Breast epithelium (tissue), 4 donors: ENCODE results near the gene GABPB2. TPM values are rescaled to one million over a fixed set of nuclear protein-coding genes. Genes with fewer than 3 reads are reported as not detected.
A peak's percentile ranks its signal among the peaks of the same experiment; 100 is the strongest.

Source experiments
- DNase-seq, 2 donors: peaks; one replicate each; pipeline ENCODE4 v3.0.0-alpha.2; 2019; ENCODE audit warnings: low spot score in 2 of 2
- H3K27ac ChIP-seq, 2 donors: fragments of 200-600 bp; sonication (generic) in 1 of 2; one replicate each; pipeline ENCODE4 v1.5.1; 2016 to 2019; ENCODE audit warnings: mild to moderate bottlenecking in 1 of 2
- H3K27me3 ChIP-seq, 2 donors: fragments of 200-600 bp; sonication (generic) in 1 of 2; one replicate each; pipeline versions ENCODE4 v1.5.1 to v1.6.0; 2017 to 2019; ENCODE audit warnings: control low read depth in 1 of 2, mild to moderate bottlenecking in 1 of 2
- H3K36me3 ChIP-seq: fragments of 200-600 bp; one replicate; pipeline ENCODE4 v1.5.1; 2019
- H3K4me1 ChIP-seq, 2 donors: fragments of 200-600 bp; sonication (generic); one replicate each; pipeline ENCODE4 v1.5.1; 2016 to 2019; ENCODE audit warnings: control low read depth in 1 of 2
- H3K4me3 ChIP-seq, 3 donors: fragments of 200-600 bp; sonication (generic); 1 replicate in 2 of 3; 2 replicates in 1 of 3; pipeline ENCODE4 v1.5.1; 2016 to 2019; ENCODE audit warnings: mild to moderate bottlenecking in 3 of 3, moderate library complexity in 2 of 3
- H3K9me3 ChIP-seq, 2 donors: fragments of 200-600 bp; sonication (generic) in 1 of 2; one replicate each; pipeline ENCODE4 v1.5.1; 2016 to 2019; ENCODE audit warnings: control low read depth in 1 of 2
- POLR2A ChIP-seq: fragments of 450-650 bp; IDR thresholded peaks from one replicate; pipeline ENCODE4 v1.6.1; 2016; ENCODE audit warnings: antibody characterized with exemption, mild to moderate bottlenecking, moderate library complexity
- POLR2AphosphoS5 ChIP-seq, 3 donors: sonication (generic); formaldehyde crosslinking; IDR thresholded peaks; one replicate each; pipeline ENCODE4 v1.6.1; 2017; ENCODE audit warnings: antibody characterized with exemption in 3 of 3
- intact Hi-C: fragments of 100-400 bp; cut with DNase I; formaldehyde crosslinking; loops from one replicate; pipeline ENCODE4 v1.15.1; 2023; ENCODE audit warnings: low total_unique reads
- total RNA-seq, 3 donors: library from RNA; depleted of rRNA; stranded (reverse); fragments of >200 nt; gene quantifications; one replicate each; pipeline ENCODE4 v1.1.0, GENCODE V29; 2016
- TF ChIP-seq, protein P1 (sequence below), 3 donors: fragments of 450-650 bp; IDR thresholded peaks; one replicate each; pipeline ENCODE4 v1.5.1; 2016 to 2017; ENCODE audit warnings: antibody characterized with exemption in 3 of 3, mild to moderate bottlenecking in 3 of 3, moderate library complexity in 3 of 3

The GABPB2 gene
- total RNA-seq, 3 donors from 2014 or later, result 19.5 to 32.0 (median 20.6) TPM

DNA sequence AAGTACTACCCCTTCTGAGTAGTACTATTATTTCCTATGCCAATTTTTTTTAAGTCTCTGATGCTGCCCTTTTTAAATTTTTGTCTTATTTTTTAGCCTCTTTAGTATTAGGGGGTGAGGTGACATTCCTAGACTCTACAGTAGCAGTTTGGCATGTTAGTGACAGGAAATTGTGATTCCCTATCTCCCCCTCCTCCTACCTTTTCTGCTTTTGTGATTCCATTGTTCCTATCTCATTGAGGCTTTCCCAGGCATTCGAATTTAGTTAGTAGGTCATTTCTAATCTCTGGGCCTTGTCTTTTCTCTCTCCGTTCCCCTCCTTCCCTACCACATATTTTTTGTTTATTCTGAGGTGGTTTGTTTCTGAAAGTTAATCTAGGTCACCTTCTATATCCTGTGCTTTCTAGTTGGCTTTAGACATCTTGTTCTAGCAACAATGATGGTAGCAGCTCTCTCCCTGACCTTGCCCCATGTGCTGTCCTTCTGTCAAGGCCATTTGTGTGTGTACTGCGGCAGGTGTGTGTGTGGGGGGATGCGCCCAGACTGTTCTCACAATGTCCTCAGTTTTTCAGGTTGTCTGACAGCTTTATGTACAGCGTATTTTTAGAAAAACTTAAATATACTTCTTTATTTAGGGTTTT, 54.3 kb downstream of the GABPB2 start:
- Histone ChIP-seq H3K27me3 (no peaks in the 10 kb centered on the region), H3K9me3 (no peaks in the 10 kb centered on the region), H3K27ac (no peak overlapping the region), H3K4me3 (no peak overlapping the region), H3K4me1 (no peaks in the 10 kb centered on the region), H3K36me3 (no peaks in the 10 kb centered on the region)
- intact Hi-C loops, result no loop called here
- no peak for TF ChIP-seq POLR2A
- no peak for TF ChIP-seq POLR2AphosphoS5 (IDR thresholded peaks at IDR 0.05)
- TF ChIP-seq, protein P1, sequence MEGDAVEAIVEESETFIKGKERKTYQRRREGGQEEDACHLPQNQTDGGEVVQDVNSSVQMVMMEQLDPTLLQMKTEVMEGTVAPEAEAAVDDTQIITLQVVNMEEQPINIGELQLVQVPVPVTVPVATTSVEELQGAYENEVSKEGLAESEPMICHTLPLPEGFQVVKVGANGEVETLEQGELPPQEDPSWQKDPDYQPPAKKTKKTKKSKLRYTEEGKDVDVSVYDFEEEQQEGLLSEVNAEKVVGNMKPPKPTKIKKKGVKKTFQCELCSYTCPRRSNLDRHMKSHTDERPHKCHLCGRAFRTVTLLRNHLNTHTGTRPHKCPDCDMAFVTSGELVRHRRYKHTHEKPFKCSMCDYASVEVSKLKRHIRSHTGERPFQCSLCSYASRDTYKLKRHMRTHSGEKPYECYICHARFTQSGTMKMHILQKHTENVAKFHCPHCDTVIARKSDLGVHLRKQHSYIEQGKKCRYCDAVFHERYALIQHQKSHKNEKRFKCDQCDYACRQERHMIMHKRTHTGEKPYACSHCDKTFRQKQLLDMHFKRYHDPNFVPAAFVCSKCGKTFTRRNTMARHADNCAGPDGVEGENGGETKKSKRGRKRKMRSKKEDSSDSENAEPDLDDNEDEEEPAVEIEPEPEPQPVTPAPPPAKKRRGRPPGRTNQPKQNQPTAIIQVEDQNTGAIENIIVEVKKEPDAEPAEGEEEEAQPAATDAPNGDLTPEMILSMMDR (IDR thresholded peaks at IDR 0.05), result no peak
- DNase-seq, result no peak

GRCh38 chr1:151128800-151129199, 58.2 kb downstream of the GABPB2 start:
- Histone ChIP-seq H3K4me3 (no peak overlapping the region), H3K4me1 (no peaks in the 10 kb centered on the region), H3K9me3 (no peaks in the 10 kb centered on the region), H3K27ac (no peak overlapping the region), H3K36me3 (no peaks in the 10 kb centered on the region), H3K27me3 (no peaks in the 10 kb centered on the region)
- DNase-seq, result no peak
- intact Hi-C loops, result no loop called here
- TF ChIP-seq POLR2A (no peak), POLR2AphosphoS5 (IDR thresholded peaks at IDR 0.05) (no peak)
- TF ChIP-seq, protein P1 (IDR thresholded peaks at IDR 0.05), result no peak

- H3K36me3 ChIP-seq, result no peaks in the 10 kb centered on the region
- no peaks in the 10 kb centered on the region for H3K27me3 ChIP-seq
- peak; percentile 25 for TF ChIP-seq POLR2A
- peak in 2 of 3 donors; percentile 35 to 39 for TF ChIP-seq POLR2AphosphoS5 (IDR thresholded peaks at IDR 0.05)
- TF ChIP-seq, protein P1 (IDR thresholded peaks at IDR 0.05), result no peak
- H3K27ac ChIP-seq, result peak overlapping the region; percentile 68 to 77
- no peaks in the 10 kb centered on the region for H3K9me3 ChIP-seq
- intact Hi-C loops, result no loop called here
- no peaks in the 10 kb centered on the region for H3K4me1 ChIP-seq
- DNase-seq, result peak; percentile 83 to 85
- H3K4me3 ChIP-seq, result peak overlapping the region; percentile 34 to 71 (median 51)
These were observed 60.5 kb downstream of the GABPB2 start for GRCh38 chr1:151130987-151131586.

DNA sequence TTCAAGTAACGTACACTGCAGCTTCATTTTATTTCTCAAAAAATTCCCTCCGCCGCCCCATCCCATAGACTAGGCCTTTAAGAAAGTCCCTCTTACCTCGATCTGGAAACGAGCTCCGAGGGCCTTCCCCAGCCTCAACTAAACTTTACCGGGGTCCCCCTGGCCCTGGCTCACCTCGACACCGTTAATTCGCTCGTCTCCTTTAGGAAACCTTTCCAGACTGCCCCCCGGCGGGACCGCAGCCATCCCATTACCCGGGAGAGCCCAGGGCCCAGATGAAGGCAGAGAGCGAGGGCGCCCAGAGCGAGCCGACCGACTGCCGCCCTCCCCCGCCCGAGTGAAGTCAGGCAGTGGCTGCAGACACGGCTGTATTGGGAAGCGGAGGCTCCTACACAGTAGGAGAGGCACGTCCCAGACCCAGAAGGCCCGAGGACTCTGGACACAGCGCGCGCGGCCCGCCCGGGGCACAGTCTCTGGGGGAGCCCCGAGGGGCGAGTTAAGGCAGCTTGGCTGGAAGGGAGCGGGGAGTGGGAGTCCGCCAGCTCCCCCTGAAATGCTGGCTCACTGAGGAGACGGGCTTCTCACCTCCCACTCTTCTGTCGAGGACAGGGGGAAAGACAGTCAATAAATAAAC, 61.3 kb downstream of the GABPB2 start:
- DNase-seq, result peak in 1 of 2 donors; percentile 26
- peak overlapping the region; percentile 34 to 71 (median 51) for H3K4me3 ChIP-seq

More for the DNA sequence above, 61.3 kb downstream of the GABPB2 start:
- Histone ChIP-seq H3K36me3 (no peaks in the 10 kb centered on the region), H3K27me3 (no peaks in the 10 kb centered on the region), H3K27ac (peak overlapping the region; percentile 68 to 77), H3K4me1 (no peaks in the 10 kb centered on the region), H3K9me3 (no peaks in the 10 kb centered on the region)
- intact Hi-C loops, result no loop called here
- TF ChIP-seq, protein P1 (IDR thresholded peaks at IDR 0.05), result no peak
- TF ChIP-seq POLR2A (no peak), POLR2AphosphoS5 (IDR thresholded peaks at IDR 0.05) (no peak)
